ENCODE data around the gene DCAF17.

Gene DCAF17

GRCh38 chr2:171513719-171514160 is 79.7 kb downstream of the DCAF17 start:
- no peak for TF ChIP-seq CTCF (IDR thresholded peaks at IDR 0.05; ENCODE audit: insufficient read depth, missing control alignments)
- FAIRE-seq = no peak
- DNase-seq (ENCODE audit: insufficient read length, low spot score) = no peak

- DNase-seq (ENCODE audit: insufficient read length, low spot score) = no peak
- no peak for FAIRE-seq
- TF ChIP-seq CTCF (IDR thresholded peaks at IDR 0.05; ENCODE audit: insufficient read depth, missing control alignments) = no peak
Observed at GRCh38 chr2:171514908-171515582, 81.0 kb downstream of the DCAF17 start.

DNA sequence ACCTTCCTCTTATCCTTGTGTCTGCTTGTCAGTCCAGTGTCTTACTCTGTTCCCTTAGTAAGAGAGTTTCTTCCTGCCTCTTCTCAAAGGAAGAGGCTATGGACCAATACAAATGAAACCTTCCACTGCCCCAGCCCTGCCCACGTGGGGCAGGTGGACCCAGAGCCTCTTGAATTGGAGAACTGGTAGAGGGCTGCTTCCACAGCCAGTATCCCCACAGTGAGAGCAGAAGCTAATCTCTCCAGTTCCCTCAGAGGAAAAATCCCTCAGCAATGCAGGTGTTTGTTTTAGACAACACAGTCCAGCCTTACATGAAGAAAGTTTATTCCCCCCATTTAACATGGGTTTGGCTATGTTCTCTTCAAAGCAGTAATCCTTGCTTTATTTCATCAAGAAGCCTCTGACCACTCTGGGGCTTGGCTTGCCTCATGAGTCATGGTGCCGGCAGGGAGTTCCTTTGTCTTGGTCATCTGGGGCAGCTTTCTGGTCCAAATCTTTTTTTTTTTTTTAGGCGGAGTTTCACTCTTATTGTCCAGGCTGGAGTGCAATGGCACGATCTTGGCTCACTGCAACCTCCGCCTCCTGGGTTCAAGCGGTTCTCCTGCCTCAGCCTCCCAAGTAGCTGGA is 81.8 kb downstream of the DCAF17 start:
- DNase-seq (ENCODE audit: insufficient read length, low spot score) (no peak), FAIRE-seq (no peak)
- no peak for TF ChIP-seq CTCF (IDR thresholded peaks at IDR 0.05; ENCODE audit: insufficient read depth, missing control alignments)

DNA sequence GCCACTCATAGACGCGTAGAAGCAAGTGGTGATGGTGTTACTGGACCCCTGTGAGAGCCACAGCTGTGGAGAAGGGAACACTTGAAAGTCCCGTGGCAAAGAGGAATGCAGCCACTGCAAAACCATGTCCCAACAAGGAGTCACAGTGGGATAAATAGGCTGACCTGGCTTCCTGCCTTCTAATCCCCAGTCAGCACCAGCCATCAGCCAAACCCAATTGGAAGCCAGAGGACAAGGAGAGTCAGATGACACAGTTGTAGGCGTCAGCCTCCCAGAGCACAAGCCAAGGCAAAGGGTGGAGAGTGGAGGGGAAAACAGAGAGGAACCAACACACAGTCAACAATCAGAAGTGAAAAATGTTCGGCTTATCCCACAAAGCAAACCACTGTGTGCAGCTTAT is 82.8 kb downstream of the DCAF17 start:
- FAIRE-seq (no peak), DNase-seq (ENCODE audit: insufficient read length, low spot score) (no peak)
- TF ChIP-seq CTCF (IDR thresholded peaks at IDR 0.05; ENCODE audit: insufficient read depth, missing control alignments) = no peak

- FAIRE-seq = no peak
- no peak for DNase-seq (ENCODE audit: insufficient read length, low spot score)
- no peak for TF ChIP-seq CTCF (IDR thresholded peaks at IDR 0.05; ENCODE audit: insufficient read depth, missing control alignments)
Observed at GRCh38 chr2:171520471-171520870, 86.4 kb downstream of the DCAF17 start.

- DNase-seq (ENCODE audit: insufficient read length, low spot score) (no peak), FAIRE-seq (no peak)
- no peak for TF ChIP-seq CTCF (IDR thresholded peaks at IDR 0.05; ENCODE audit: insufficient read depth, missing control alignments)
Observed at GRCh38 chr2:171521361-171522051, 87.5 kb downstream of the DCAF17 start.

Measured in D721Med (cell line).